ENCODE measurements around the gene BNC2.

DNA sequence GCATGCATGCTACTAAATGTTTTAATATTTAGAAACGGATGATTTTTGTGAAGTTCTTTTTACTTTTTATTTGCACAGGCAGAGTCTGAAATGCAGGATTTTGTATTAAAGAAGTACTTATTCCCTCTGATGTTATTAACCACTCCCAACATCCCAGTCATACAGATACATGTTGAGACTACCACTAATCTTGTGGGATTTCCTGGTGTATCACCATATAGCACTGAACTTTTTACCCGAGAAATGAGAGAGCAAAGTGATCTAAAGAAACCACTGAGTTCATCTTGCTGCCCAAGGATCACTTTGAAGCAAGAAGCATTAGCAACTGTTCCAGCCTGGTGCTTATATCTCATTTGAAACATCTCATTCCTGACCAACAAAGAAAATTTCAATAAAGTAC lies 443.8 kb downstream of the BNC2 start:
- TF ChIP-seq POLR2A (IDR thresholded peaks at IDR 0.05) (no peak), EP300 (IDR thresholded peaks at IDR 0.05) (no peak)
